ENCODE results near the gene AGBL5.
"Not testable (repeated sequence)": the region's sequence is repeated elsewhere in the genome, so short reads cannot be mapped to it uniquely, and the experiment has no call there.

The AGBL5 gene

GRCh38 chr2:27093430-27094352, 42.2 kb downstream of the AGBL5 start:
- no peak for DNase-seq

DNA sequence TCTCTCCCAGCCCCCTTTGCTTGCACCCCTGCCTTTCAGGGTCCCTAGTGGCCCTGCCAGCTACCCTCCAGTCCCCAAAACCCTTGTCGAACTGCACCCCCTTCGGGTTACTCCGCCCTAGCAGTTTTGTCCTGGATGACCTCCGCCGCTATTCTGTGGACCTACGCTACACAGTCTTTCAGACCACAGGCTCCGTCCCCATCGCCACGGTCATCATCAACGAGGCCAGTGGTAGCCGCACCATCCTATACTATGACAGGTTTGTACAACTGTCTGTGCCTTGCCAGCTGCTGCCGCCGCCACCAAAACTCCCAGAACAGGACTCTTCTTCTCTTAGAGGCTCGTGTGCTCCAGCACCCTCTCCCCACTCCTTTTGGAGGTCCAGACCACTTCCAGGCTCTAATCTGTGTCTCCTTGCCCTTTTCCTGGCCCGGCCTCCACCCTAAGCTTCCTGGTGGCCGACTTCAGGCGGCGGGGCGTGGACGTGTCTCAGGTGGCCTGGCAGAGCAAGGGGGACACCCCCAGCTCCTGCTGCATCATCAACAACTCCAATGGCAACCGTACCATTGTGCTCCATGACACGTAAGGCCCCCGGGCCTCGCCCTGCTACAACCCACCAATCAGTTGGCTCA, 43.0 kb downstream of the AGBL5 start:
- no peak for DNase-seq

- DNase-seq, result no peak
Measured at GRCh38 chr2:27095427-27095744, 43.9 kb downstream of the AGBL5 start.

- DNase-seq, result no peak
Measured at GRCh38 chr2:27095745-27096651, 44.5 kb downstream of the AGBL5 start.

- no peak for DNase-seq
Measured at GRCh38 chr2:27096748-27097297, 45.4 kb downstream of the AGBL5 start.

DNA sequence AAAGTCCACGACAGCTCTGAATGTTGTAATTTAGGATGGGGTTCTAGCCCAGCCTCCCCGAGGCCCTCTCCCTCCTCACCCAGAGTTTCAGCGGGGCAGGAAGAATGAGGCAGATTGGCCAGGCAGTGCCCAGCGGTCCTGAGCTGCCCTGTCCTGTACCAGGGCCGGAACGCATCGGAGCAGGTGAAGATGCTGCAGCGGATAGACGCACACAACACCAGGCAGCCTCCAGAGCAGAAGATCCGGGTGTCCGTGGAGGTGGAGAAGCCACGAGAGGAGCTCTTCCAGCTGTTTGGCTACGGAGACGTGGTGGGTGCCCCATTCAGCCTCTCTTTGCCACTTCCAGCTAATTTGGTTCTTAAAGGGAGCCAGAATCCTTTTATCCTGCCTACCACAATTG, 45.9 kb downstream of the AGBL5 start:
- DNase-seq, result no peak

- DNase-seq, result no peak
Measured at GRCh38 chr2:27099334-27099955, 48.0 kb downstream of the AGBL5 start.

GRCh38 chr2:27100036-27100435, 48.6 kb downstream of the AGBL5 start:
- no peak for DNase-seq

GRCh38 chr2:27102329-27102728, 50.9 kb downstream of the AGBL5 start:
- no peak for DNase-seq

DNA sequence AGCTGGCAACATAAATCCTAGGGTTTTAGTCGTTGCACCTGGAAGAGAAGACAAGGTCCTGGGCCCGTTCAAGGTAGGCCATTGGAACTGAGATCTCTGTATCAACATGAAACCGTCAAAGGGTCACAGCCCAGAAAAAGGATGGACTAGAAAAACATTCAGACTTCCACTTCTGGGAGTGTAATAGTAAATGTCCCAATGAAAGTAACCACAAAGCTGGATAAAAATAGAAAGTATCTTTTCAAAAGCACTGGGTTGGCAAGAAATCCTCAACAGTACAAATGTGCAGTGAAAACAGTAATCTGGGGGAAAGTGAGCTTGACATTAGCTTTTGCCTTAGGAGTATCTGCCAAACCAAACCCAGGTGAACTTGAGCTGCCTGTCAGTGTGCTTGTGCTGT, 54.5 kb downstream of the AGBL5 start:
- no peak for DNase-seq

- no peak for DNase-seq
Measured at GRCh38 chr2:27108221-27108620, 56.8 kb downstream of the AGBL5 start.

GRCh38 chr2:27109083-27109482, 57.6 kb downstream of the AGBL5 start:
- DNase-seq, result no peak

GRCh38 chr2:27110603-27111352, 59.3 kb downstream of the AGBL5 start:
- DNase-seq, result not testable (repeated sequence)

DNA sequence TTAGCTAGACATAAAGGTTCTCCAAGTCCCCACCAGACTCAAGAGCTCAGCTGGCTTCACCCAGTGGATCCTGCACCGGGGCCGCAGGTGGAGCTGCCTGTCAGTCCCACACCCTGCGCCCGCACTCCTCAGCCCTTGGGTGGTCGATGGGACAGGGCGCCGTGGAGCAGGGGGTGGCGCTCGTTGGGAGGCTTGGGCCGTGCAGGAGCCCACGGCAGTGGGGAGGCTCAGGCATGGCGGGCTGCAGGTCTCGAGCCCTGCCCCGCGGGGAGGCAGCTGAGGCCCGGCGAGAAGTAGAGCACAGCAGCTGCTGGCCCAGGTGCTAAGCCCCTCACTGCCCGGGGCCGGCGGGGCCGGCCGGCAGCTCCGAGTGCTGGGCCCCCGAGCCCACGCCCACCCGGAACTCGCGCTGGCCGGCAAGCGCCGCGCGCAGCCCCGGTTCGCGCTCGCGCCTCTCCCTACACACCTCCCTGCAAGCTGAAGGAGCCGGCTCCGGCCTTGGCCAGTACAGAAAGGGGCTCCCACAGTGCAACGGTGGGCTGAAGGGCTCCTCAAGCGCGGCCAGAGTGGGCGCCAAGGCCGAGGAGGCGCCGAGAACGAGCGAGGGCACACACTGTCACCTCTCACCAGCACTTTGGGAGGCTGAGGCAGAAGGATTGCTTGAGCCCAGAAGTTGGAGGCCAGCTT, 60.1 kb downstream of the AGBL5 start:
- DNase-seq, result not testable (repeated sequence)

DNA sequence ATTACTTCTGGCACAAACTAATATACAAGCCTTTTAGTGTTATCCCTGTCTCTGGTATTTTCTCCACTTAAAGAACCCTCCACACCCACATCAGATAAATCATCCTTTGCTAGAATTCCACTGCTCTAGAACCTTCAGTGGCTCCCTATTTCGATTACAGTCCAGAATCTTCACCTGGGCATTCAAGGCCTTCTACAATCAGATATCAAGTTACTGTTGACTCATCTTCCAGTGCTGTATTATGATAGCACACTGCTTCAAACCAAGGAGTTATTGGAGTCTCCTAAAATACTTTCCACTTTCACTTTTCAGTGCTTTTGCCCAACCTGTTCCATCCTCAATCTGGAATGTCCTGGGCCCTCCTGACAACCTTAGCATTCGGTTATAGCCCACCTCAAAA, 64.1 kb downstream of the AGBL5 start:
- DNase-seq, result no peak

- DNase-seq, result no peak
Measured at GRCh38 chr2:27117995-27118524, 66.6 kb downstream of the AGBL5 start.

- no peak for DNase-seq
Measured at GRCh38 chr2:27118525-27119329, 67.3 kb downstream of the AGBL5 start, which contains the start of gene CGREF1. TSS of gene CGREF1 (minus strand) at chr2:27119128. CDS start at chr2:27104366, 14,762 bp downstream.

DNA sequence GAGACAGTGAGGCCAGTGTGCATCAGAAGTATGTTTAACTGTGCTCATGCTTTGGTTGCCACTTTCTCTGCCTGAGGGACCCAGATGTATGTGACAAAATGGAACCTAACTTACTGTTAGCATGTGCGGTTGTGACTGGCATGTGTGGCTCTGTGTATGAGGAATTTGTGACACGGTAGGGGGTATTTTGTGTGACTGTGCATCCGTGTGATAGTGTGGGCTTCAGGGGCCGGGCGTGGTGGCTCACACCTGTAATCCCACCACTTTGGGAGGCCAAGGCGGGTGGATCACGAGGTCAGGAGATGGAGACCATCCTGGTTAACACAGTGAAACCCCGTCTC, 67.8 kb downstream of the AGBL5 start:
- not testable (repeated sequence) for DNase-seq

All from effector CD8-positive, alpha-beta T cell (primary cell).